ENCODE data around the gene OR2V1.

DNA sequence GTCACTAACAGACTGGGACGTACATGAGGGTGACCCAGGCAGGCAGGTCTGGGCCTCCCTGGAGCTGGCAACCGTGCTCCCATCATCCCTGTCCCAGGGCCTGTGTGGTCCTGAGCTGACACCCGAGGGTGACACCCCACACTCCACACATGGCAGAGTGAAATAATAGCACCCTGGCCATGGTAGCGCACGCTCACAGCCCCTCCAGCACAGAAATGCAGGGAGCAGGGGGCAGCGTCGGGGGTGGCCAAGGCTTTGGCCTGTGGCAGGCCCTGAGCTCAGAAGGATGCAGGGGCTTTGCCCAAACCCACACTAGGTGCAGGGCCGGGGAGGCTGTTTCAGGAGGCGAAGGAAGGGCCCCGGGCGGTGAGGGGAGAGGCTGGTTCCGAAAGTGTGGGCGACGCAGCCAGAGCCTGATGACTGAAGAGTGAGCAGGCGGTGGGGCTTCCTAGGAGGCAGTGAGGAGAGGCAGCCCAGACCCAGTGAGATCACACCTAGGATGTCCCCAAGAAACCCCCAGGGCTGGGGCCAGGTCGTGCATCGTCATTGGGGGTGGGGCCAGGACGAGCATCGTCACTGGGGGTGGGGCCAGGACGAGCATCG lies 29.3 kb upstream of the OR2V1 start:
- TF ChIP-seq NFRKB (IDR thresholded peaks at IDR 0.05) (no peak), ELF4 (IDR thresholded peaks at IDR 0.05) (no peak), FOXK2 (IDR thresholded peaks at IDR 0.05) (no peak), ARNT (IDR thresholded peaks at IDR 0.05) (no peak), FOXA1 (IDR thresholded peaks at IDR 0.05) (no peak)
